GM12865 (cell line): Measurements from ENCODE around the gene ADAMTSL2.

ENCODE experiments used
- DNase-seq: peaks from one replicate; pipeline ENCODE4 v3.0.0; 2010; ENCODE audit warnings: low read depth
- H3K4me3 ChIP-seq: 2 replicates; pipeline ENCODE4 v1.5.1; 2011; ENCODE audit warnings: mild to moderate bottlenecking, low read depth, low read length, control low read depth
- TF ChIP-seq, protein P1 (sequence below): IDR thresholded peaks from 2 replicates; pipeline ENCODE4 v1.5.1; 2011; ENCODE audit warnings: low read length, control low read depth, low read depth, inconsistent platforms; ENCODE audit not compliant: insufficient read depth; ENCODE audit errors: missing control alignments

The ADAMTSL2 gene

DNA sequence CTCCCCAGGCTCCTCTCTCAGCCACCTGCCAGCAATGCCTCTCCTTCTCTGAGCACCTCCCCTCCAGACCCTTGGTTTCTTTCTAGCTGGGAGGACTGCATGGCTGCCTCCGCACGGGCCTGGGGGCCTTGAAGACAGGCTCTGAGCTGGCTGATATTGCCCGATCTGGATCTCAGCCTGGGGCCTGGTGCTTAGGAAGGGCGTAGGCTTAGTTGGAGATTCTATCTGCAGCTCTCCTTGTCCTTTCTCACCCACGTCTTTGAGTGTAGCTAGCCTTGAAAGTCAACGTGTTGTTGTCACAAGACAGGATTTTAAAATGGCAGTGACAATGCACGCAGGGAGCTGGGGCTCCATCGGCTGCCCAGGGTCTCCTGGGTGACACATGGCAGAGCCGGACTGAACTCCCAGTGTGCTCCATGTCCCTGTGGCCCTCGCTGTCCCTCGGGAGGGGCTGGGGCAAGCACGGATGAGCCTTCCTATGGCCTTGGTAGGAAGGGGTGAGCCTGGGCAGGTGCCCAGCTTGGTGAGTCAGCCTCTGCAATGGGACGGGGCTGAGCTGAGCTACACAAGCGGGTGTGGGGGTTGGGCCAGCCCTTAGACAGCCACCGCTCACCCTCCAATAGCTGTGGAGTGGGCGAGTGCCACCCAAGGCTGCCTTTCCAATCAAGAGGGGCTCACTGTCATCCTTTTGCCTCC lies 9.4 kb downstream of the ADAMTSL2 start:
- no peak for DNase-seq
- no peak overlapping the region for H3K4me3 ChIP-seq
- TF ChIP-seq, protein P1, sequence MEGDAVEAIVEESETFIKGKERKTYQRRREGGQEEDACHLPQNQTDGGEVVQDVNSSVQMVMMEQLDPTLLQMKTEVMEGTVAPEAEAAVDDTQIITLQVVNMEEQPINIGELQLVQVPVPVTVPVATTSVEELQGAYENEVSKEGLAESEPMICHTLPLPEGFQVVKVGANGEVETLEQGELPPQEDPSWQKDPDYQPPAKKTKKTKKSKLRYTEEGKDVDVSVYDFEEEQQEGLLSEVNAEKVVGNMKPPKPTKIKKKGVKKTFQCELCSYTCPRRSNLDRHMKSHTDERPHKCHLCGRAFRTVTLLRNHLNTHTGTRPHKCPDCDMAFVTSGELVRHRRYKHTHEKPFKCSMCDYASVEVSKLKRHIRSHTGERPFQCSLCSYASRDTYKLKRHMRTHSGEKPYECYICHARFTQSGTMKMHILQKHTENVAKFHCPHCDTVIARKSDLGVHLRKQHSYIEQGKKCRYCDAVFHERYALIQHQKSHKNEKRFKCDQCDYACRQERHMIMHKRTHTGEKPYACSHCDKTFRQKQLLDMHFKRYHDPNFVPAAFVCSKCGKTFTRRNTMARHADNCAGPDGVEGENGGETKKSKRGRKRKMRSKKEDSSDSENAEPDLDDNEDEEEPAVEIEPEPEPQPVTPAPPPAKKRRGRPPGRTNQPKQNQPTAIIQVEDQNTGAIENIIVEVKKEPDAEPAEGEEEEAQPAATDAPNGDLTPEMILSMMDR: no peak

DNA sequence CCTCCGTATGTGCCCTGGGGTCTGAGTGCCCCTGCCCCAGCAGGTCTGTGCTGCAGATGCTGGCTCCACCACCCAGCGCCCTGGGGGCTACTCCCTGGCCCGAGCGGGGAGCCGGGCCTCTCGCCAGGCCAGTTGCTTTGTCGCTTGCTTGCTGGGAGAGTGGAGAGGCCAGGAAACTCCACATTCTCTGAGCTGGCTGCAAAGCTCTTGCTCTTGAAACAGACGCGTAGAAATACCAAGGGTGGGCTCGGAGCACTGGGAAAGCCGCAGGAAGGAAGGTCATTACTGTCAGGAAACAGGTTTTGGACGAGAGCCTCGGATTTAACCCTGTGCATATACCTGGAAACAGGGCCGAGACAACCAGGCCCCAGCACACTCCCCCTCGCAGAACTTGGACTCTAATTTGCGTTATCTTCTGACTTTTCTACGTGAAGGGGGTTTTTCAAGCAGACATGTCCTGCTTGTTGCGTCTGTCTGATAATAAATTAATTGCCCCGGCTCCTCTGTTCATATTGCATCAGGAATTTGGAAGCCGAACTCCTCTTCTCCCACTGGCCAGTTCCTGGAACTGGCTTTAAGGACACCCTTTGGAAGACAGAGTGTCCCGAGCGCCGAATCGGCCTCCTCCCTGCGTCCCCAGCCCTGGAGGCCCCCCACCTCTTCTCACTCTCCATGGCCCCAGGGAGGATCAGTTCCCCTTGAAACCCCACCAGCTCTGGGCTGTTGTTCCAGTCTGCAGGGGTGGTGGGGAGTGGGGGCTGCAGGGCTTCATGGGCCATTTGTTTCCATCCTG lies 11.2 kb downstream of the ADAMTSL2 start:
- no peak for DNase-seq
- no peak overlapping the region for H3K4me3 ChIP-seq
- TF ChIP-seq, protein P1: no peak

DNA sequence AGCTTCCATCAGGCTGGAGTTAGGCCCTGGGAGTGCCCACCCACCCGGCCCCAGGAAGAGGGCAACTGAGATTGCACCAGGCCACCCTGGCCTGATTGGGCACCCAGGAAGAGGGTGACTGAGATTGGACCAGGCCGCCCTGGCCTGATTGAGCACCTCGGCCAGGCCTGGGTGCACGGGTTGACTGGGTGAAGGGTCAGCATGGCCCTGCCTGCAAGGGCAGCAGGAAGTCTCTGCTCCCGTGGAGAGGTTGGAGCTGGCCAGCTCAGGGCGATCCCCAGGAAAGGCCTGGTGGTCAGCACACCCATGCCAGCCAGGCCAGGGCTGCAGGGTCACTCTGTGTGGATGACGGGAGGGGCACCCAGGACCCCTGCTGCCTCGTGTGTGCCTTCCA lies 11.8 kb downstream of the ADAMTSL2 start:
- no peak overlapping the region for H3K4me3 ChIP-seq
- TF ChIP-seq, protein P1: no peak
- no peak for DNase-seq

DNA sequence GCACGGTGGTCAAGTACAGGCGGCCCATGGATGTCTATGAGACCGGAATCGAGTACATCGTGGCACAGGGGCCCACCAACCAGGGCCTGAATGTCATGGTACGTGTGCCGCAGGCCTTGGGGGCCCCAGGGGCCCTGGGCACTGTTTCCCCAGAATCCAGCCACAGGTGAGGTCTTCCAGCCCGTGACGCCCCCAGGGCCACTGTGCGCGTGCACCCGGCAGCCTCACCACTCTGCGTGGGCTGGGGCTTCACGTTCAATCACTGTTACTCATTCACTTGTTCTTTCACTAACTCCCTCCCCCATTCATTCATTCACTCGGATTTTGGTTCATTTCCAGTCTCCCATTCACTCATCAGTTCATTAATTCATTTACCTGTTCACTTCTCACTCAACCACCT lies 12.6 kb downstream of the ADAMTSL2 start:
- no peak for DNase-seq
- TF ChIP-seq, protein P1: no peak
- H3K4me3 ChIP-seq: no peak overlapping the region

DNA sequence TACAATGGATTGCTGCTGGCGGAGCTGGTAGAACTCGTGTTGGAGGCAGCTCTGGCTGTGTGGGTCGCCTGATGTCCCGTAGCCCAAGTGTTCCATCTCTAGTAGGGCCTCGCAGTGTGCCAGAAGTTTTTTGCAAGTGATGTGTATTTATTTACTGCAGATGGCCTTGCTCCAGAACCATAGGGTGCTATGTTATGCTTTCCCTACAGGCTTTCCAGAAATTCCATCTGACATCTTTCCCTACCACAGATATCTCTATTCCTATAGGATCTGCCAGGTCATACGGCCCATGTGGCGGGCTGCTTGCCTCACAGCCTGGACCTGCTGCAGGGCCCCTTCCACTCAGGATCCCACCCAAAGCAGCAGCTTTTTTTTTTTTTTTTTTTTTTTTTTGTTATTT lies 16.9 kb downstream of the ADAMTSL2 start:
- TF ChIP-seq, protein P1: no peak
- DNase-seq: no peak
- no peak overlapping the region for H3K4me3 ChIP-seq

DNA sequence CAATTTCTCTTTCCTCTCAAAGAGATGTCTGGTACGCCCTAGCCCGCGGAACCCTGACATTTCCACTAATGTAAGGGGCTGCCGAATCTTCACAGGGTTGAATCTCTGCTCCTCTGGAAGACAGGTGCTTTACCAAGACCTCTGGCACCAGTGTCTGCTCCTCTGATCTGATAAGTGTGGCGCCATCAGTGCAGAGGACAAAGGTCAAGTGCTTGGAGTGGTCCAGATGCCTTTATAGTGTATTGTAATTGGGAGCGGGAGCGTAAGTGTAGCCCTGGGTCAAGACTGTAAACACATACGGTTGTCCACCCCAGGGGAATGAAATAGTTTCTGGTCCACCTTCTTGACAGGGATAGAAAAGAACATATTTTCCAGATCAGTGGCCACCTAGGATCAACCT lies 17.7 kb downstream of the ADAMTSL2 start:
- TF ChIP-seq, protein P1: no peak
- no peak for DNase-seq
- H3K4me3 ChIP-seq: no peak overlapping the region
